Measurements from ENCODE around the gene SMIM22.

- TF ChIP-seq POLR2A (IDR thresholded peaks at IDR 0.05): no peak
- TF ChIP-seq CTCF (IDR thresholded peaks at IDR 0.05): no peak
- TF ChIP-seq EP300 (IDR thresholded peaks at IDR 0.05): no peak
These were observed 44.3 kb upstream of the SMIM22 start for GRCh38 chr16:4750896-4751295.
